SHP77 treated with DMSO at 0.1 percent for 48 hours (cell line): ENCODE data around the gene SERPINB1.
"Not testable (repeated sequence)": the region's sequence is repeated elsewhere in the genome, so short reads cannot be mapped to it uniquely, and the experiment has no call there.

Source experiments
- DNase-seq: peaks from one replicate; lab custom pipeline; 2025; lab: John Stamatoyannopoulos, UW

SERPINB1 gene

GRCh38 chr6:2866171-2866846, 24.6 kb upstream of the SERPINB1 start:
- DNase-seq, result no peak

- DNase-seq, result no peak
Measured at GRCh38 chr6:2865694-2866151, 24.1 kb upstream of the SERPINB1 start.

GRCh38 chr6:2865270-2865669, 23.6 kb upstream of the SERPINB1 start:
- no peak for DNase-seq

GRCh38 chr6:2863901-2864300, 22.2 kb upstream of the SERPINB1 start:
- no peak for DNase-seq

GRCh38 chr6:2862712-2863181, 21.1 kb upstream of the SERPINB1 start:
- no peak for DNase-seq

GRCh38 chr6:2861822-2862164, 20.1 kb upstream of the SERPINB1 start:
- DNase-seq, result no peak

- no peak for DNase-seq
Measured at GRCh38 chr6:2861060-2861821, 19.6 kb upstream of the SERPINB1 start.

- not testable (repeated sequence) for DNase-seq
Measured at GRCh38 chr6:2860706-2861059, 19.0 kb upstream of the SERPINB1 start.

- not testable (repeated sequence) for DNase-seq
Measured at GRCh38 chr6:2859798-2860705, 18.4 kb upstream of the SERPINB1 start.

GRCh38 chr6:2859185-2859700, 17.6 kb upstream of the SERPINB1 start:
- no peak for DNase-seq

- peak; percentile 19 for DNase-seq
Measured at GRCh38 chr6:2857580-2858337, 16.1 kb upstream of the SERPINB1 start.

GRCh38 chr6:2857185-2857579, 15.5 kb upstream of the SERPINB1 start:
- no peak for DNase-seq

GRCh38 chr6:2855061-2855519, 13.4 kb upstream of the SERPINB1 start:
- no peak for DNase-seq

GRCh38 chr6:2854396-2854982, 12.8 kb upstream of the SERPINB1 start:
- no peak for DNase-seq

GRCh38 chr6:2853769-2854395, 12.2 kb upstream of the SERPINB1 start:
- DNase-seq, result no peak

GRCh38 chr6:2853378-2853768, 11.7 kb upstream of the SERPINB1 start:
- not testable (repeated sequence) for DNase-seq

- no peak for DNase-seq
Measured at GRCh38 chr6:2852921-2853322, 11.3 kb upstream of the SERPINB1 start.

GRCh38 chr6:2852514-2852855, 10.8 kb upstream of the SERPINB1 start:
- no peak for DNase-seq

- DNase-seq, result no peak
Measured at GRCh38 chr6:2851727-2852513, 10.3 kb upstream of the SERPINB1 start.
